OCI-LY1 (cell line): ENCODE data around the gene USP13.

ENCODE experiments used
- EZH2 ChIP-seq: fragments of 200-600 bp; sonication (generic), shearing (Covaris generic); IDR thresholded peaks from 2 replicates; pipeline ENCODE4 v1.8.0; 2017; ENCODE audit warnings: borderline replicate concordance, mixed run types, mild to moderate bottlenecking, antibody characterized with exemption, low read length, moderate library complexity, mixed read lengths
- TF ChIP-seq, protein P1 (sequence below): fragments of 200-600 bp; sonication (generic), shearing (Covaris generic); IDR thresholded peaks from 2 replicates; pipeline ENCODE4 v1.5.1; 2017; ENCODE audit warnings: mild to moderate bottlenecking, antibody characterized with exemption, low read length, moderate library complexity, mixed read lengths

DNA sequence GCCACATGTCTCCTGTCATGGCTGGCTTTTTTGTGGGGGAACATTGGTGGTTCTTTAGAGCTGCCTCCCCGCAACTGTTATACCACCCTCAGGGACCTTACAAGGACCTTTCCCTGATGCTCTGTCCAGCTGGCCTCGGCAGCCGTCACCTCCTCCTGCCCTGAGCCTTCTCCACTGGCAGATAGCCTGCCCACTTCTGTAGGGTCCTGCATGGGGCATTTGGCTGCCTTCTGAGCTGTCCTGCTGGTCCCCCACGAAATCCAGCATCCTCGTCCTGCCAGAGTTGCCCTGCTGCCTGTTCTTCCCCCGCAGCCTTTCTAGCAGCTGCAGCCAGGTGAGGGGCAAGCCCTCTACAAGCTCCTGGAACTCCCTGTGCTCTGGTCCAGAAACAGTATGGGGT lies 86.2 kb downstream of the USP13 start:
- TF ChIP-seq, protein P1, sequence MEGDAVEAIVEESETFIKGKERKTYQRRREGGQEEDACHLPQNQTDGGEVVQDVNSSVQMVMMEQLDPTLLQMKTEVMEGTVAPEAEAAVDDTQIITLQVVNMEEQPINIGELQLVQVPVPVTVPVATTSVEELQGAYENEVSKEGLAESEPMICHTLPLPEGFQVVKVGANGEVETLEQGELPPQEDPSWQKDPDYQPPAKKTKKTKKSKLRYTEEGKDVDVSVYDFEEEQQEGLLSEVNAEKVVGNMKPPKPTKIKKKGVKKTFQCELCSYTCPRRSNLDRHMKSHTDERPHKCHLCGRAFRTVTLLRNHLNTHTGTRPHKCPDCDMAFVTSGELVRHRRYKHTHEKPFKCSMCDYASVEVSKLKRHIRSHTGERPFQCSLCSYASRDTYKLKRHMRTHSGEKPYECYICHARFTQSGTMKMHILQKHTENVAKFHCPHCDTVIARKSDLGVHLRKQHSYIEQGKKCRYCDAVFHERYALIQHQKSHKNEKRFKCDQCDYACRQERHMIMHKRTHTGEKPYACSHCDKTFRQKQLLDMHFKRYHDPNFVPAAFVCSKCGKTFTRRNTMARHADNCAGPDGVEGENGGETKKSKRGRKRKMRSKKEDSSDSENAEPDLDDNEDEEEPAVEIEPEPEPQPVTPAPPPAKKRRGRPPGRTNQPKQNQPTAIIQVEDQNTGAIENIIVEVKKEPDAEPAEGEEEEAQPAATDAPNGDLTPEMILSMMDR: no peak
- TF ChIP-seq EZH2: no peak
